HT-29 (cell line): ENCODE data around the gene BBX. TPM values are rescaled to one million over a fixed set of nuclear protein-coding genes. Genes with fewer than 3 reads are reported as not detected.

Experiments used
- DNase-seq: peaks from one replicate; pipeline ENCODE4 v3.0.0-alpha.2; 2015; ENCODE audit warnings: low spot score
- total RNA-seq: library from RNA; depleted of rRNA; stranded (reverse); fragments of >200 nt; shearing (Covaris generic); gene quantifications from 2 replicates; pipeline ENCODE4 v1.2.3, GENCODE V29; 2014; rRNA removed

The BBX gene
- total RNA-seq, 1 experiment from 2014 or later: 27.2 TPM

DNA sequence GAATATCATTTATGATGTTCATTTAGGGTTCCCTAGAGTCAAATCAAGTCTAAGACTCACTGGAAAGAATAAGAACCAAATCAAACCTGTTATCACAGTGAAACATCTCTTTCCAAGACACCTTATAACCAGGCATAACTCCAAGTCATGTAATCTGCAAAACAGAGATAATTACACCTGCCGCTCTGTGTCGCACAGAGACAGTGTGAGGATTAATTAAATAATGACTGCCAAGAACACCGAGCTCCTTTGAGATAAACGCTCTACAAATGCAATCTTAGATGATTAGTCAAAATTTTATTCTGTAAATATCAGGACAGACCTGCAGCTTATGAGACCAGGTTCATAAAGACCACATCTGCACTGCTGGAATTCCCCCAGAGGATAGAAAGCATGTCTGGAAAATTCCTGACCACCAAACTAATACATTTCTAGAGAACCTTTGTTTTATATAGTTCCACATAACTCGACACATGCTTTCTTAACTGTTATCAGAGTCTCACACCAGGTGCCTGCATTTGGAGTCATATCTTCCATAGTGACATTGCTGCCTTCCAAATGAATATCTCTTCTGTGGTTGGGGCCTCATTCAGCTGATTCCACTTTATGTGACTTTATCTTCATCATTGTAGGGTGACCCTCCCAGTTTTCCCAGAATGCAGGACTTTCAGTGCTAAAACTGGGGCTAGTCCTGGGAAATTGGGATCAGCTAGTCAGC lies 315.3 kb downstream of the BBX start:
- DNase-seq: no peak

GRCh38 chr3:107841831-107842230 lies 319.1 kb downstream of the BBX start:
- no peak for DNase-seq

- DNase-seq: no peak
Measured at GRCh38 chr3:107842940-107843339, 320.2 kb downstream of the BBX start.

GRCh38 chr3:107845380-107846278 lies 322.9 kb downstream of the BBX start:
- no peak for DNase-seq

DNA sequence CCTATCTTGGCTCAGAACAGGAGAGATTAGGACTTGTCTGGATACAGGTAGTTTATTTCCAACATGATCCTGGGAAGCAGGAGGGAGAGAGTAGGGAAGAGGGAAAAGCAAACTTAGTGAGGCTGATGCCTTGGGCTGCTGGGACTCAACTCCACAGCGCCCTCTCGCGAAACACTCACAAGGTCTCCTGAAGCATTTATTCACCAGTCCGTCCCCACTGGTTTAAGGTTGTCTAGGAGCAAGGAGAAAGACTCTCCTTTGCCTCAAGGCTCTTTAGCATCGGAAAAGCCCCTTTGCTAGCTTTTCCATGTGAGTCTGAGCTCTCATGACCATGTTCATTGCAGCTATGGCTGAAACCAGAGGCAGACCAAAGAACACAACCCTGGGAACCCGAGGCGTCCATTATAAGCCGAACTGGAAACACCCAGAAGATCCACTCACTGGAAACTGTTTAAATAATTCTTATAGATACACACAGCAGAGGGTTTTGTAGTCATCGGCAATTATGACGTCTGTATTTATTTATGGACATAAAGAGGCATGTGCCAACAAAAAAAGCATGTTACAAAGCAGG lies 323.6 kb downstream of the BBX start:
- peak; percentile 96 for DNase-seq

DNA sequence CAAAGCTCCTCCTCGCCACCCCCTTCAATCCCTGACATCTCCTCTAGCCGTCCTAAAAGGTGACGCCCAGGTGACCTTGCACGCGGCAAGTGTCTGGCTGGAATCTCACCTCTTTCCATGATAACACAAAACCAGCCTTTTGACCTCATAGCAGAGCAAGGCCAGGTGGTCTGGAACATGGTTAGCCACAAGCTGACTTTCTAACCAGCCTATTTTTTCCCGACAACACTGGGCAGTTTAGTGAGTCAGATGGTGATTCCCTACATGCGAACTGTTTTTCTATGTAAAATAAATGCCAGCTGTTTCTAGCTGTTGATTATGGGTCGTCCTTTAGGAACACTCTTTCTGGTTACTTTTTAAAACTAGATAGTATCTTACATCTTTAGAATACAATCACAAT lies 325.0 kb downstream of the BBX start:
- no peak for DNase-seq

- DNase-seq: no peak
Measured at GRCh38 chr3:107848351-107848915, 325.7 kb downstream of the BBX start.

- DNase-seq: no peak
Measured at GRCh38 chr3:107850681-107851080, 327.9 kb downstream of the BBX start.

DNA sequence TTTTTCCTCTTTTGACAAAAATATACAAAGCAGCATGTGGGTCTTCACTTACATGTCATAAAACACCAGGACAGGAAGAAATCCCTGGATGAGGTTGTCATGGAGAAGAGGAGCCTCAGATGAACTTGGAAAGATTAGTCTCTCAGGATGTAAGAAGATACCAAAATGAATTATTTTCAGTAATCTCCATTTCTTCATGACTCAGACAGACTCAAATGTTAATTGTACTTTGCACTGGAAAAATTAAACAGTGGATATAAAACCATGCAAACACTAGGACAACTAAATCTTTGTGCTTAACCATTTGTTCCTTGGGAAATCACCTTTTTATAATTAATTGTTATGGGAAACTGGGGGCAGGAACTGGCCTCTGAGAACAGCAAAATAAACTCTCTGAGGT lies 331.1 kb downstream of the BBX start:
- DNase-seq: no peak

DNA sequence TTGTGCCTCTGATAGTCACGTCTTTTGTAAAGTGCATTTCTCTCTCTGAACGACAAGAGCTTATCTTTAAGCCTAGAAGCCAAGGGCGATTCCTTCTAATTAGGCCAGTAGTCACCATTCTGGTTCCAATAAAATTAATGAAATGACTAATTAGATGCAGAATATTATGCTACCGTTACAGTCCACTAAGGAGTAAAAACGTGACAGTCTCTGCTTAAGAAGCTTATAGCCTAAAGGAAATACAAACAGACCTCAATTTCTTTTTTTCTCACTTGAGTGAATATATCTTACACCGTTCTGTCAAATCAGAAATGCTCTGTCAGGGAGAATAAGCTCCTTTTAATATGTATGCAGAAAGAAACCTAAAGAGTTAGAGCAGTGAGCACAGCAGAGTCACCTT lies 332.0 kb downstream of the BBX start:
- no peak for DNase-seq

- DNase-seq: peak; percentile 84
Measured at GRCh38 chr3:107855710-107856109, 332.9 kb downstream of the BBX start.

GRCh38 chr3:107857854-107858253 lies 335.1 kb downstream of the BBX start:
- DNase-seq: no peak

DNA sequence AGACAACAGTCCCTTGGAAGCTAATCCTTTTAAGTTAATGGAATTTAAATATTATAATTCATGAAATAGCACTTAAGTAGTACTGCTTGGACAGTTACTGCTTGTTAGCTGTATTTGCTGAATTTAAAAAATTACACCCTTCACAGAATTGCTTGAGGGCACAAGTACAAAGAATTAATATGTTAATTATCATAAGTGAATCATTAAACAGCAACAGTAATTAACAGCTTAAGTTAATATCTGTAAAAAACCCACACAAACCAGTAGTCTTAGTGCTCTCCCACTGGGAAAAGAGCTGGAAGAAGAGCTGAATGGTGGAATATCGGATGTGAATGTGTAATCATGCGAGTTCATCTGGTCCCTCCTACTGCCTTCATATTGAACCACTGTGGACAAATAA lies 336.1 kb downstream of the BBX start:
- DNase-seq: no peak

Other genes with a start within 250 kb of the BBX start
- not detected in 2 replicates for gene CCDC54, start 145.5 kb upstream of the BBX start, total RNA-seq